NCI-H2227 (cell line): Measurements from ENCODE around the gene TNNI2.
A peak's percentile ranks its signal among the peaks of the same experiment; 100 is the strongest.

Experiments used
- DNase-seq: peaks from one replicate; lab custom pipeline; 2025; ENCODE audit not compliant: unreplicated experiment; lab: John Stamatoyannopoulos, UW

TNNI2 gene

DNA sequence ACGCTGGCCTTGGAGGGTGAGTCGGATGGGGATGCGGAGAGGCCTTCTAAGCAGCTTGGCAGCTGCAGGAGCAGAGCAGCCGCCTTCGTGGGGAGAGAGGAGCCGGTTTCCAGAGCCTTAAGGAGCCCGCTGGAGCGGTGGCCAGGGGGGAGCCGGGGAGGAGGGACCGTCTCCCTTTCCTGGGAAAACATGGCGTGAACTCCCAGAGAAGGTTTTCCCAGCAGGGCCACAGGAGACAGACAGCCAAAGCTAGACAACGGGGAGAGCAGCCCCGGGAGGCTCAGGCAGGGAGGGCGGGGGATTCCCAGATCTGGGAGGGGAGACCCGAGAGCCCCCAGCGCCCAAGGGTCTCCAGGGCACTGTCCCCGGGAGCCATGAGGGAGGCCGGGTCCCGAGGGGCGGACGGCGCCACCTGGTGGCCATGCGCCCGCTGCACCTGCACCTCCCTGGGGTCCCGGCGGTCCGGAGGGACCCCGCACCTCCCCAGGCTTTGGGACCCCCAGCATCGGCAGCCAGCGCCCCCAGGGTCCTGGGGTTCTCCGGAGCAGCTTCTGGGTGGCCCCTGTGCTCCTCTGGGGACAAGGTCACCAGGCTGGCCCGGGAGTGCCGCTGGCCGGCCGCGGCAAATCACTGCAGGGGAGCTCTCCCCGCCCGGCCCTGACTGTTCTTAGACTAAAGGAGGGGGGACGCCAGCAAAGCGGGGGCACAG lies 6.4 kb upstream of the TNNI2 start:
- DNase-seq: peak; percentile 73

DNA sequence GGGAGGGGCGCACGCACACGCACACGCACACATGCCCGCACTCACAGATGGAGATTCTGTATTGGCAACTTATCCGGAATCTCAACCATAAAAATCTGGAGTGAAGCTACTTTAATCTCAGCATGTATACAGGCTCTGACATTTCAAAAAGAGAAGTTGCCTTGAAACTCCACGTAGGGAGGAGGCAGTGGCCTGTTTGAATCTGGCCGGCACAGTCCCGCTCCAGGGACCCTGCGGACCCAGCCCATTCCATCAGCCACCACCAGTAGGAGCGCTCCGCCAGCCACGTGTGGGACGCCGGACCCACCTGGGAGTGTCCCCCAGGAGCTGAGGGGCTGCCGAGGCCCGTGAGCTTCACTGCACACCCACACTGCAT lies 5.9 kb upstream of the TNNI2 start:
- DNase-seq: no peak

GRCh38 chr11:1834062-1834610 lies 4.6 kb upstream of the TNNI2 start:
- DNase-seq: no peak

DNA sequence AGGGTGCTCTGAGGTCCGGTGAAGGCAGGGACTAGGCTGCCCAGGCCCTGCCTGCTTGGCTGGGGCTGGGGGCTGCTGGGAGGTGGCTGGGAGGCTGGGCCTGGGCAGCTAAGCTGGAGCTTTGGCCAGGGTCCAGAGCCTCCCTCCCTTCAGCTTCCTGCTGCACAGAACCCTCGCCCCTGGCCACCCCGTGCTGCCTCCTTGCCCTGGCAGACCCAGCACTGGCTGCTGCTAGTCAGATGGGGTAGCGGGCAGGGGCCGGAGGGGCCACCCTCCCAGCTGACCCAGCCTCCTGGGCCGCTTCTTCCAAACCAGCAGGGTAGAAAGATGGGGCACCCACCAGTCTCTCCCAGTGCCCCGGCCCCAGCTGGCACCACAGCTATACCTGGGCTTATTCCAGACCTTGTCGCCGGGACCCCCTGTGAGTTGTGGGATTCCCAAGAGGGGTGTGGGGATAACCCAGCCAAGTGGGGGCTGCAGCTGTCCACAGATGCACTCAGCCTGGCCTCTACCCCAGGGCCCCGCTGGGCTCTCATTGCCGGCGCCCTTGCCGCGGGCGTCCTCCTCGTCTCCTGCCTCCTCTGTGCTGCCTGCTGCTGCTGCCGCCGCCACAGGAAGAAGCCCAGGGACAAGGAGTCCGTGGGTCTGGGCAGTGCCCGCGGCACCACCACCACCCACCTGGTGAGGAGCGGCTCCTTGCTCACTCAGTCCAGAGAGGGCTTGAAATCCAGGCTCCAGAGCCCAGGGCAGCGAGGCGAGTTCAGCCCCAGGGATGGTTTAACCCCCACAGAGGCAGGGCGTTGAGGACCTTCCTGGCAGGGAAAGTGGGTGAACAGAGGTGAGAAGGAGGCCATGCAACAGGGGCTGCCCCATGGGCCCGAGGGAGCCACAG lies 3.8 kb upstream of the TNNI2 start, which contains the start of gene SYT8:
TSS of gene SYT8 (plus strand) at position 212 of the 892 bp plus-strand sequence. CDS start at position 328, 116 bp downstream.
- no peak for DNase-seq

DNA sequence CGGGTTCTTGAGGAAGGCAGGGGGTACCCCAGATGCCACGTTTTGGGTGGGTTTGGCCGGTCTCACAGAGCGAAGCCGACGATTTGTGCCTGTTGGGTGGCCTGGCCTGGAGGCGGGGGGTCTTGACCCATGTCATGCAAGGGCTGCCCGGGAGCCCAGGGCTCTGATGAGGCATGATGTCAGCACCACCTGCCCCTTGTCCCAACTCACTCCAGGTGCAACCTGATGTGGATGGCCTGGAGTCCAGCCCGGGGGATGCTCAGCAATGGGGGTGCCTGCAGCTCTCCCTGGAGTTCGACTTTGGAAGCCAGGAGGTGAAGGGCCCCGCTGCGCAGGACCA lies 3.1 kb upstream of the TNNI2 start:
- no peak for DNase-seq

DNA sequence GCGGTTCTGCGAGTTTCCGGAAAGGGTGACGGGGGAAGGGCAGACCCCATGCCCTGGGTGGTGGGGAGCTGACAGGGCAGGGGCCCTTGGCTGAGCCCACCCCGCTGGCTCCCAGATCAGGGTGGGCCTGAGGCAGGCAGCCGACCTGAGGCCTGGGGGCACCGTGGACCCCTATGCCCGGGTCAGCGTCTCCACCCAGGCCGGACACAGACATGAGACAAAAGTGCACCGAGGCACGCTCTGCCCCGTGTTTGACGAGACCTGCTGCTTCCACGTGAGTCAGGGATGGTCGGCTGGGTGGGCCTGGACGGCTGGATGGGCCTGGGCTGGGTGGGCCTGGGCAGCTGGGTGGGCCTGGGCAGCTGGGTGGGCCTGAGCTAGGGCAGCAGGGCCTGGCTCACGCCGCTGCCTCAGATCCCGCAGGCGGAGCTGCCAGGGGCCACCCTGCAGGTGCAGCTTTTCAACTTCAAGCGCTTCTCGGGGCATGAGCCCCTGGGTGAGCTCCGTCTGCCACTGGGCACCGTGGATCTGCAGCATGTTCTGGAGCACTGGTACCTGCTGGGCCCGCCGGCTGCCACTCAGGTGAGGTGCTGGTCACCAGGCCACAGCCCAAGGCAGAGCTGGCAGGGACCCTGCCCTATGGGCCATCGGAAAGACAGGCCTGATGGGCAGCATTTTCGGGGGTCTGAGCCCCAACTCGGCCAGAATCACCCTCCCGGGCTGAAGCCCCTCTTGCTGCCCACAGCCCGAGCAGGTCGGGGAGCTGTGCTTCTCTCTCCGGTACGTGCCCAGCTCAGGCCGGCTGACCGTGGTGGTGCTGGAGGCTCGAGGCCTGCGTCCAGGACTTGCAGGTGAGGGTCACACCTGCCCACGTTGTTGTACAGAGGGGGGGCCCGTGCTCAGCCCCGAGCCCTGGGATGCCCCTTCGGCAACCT lies 2.5 kb upstream of the TNNI2 start:
- no peak for DNase-seq

DNA sequence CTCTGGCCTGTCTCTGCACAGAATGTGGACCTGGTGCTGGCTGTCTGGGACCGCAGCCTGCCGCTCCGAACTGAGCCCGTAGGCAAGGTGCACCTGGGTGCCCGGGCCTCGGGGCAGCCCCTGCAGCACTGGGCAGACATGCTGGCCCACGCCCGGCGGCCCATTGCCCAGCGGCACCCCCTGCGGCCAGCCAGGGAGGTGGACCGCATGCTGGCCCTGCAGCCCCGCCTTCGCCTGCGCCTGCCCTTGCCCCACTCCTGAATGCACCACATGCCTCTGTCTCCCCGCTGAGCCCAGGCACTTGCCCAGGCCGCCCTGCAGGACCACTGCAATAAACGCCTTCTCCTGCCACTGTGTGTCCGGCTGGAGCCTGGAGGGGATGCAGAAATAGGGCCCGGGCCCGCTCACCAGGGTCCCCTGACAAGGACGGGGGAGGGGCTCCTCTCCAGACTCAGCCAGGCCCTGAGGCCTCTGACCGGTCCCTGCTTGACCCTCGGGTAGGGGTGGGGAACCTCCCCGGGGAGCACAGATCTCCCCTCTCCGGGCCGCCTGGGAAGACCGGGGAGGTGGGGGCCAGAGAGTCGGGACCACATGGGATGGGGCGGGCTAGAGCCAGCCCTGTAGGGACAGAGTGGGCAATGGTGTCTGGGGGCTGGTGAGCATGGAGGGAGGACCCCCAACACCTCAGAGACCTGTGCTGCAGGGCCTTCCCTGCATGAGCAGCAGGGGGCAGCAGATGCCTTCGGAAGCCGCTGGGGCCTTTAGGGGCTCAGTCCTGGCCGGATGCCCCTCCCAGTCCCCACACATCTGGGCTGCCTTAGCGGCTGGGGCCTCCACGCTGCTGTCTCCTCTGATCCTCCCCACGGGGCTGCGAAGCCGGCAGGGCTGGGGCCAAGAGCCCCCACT lies 1.4 kb upstream of the TNNI2 start:
- DNase-seq: peak; percentile 81

GRCh38 chr11:1838077-1838425 lies 730 bp upstream of the TNNI2 start:
- no peak for DNase-seq

- DNase-seq: no peak
Observed at GRCh38 chr11:1839204-1839923, 583 bp downstream of the TNNI2 start.

DNA sequence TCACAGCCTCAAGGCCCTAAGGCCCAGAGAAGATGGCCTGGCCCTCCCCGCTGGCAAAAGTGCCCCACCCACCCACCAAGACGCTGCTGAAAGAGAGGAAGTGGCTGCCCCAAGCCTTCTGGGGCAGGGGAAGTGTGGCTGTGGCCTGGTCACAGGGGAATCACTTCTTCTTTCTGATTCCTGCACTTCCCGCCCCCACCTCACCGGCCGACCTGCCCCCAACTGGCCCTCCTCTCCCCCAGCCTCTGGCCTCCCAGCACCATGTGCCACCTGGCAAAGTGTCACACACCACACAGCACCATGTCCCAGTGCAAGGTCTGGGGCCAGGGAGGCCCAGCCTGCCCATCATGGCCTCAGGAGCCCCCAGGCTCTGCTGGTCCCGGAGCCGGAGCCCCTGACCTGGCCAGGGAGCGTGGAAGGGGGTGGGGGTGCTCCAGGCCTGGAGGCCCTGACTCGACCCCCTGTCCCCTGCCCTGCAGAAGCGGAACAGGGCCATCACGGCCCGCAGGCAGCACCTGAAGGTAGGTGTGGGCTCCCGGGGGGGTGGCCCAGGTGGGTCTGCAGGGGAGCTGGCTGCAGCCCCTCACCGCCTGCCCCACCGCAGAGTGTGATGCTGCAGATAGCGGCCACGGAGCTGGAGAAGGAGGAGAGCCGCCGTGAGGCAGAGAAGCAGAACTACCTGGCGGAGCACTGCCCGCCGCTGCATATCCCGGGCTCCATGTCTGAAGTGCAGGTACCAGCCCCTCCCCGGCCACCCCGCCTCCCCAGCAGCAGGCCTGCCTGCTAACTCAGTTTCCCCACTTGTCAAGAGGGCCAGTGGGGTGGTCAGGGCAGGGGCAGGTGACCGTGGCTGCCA lies 1.4 kb downstream of the TNNI2 start:
- no peak for DNase-seq

- no peak for DNase-seq
Observed at GRCh38 chr11:1840780-1841480, 2.1 kb downstream of the TNNI2 start.

DNA sequence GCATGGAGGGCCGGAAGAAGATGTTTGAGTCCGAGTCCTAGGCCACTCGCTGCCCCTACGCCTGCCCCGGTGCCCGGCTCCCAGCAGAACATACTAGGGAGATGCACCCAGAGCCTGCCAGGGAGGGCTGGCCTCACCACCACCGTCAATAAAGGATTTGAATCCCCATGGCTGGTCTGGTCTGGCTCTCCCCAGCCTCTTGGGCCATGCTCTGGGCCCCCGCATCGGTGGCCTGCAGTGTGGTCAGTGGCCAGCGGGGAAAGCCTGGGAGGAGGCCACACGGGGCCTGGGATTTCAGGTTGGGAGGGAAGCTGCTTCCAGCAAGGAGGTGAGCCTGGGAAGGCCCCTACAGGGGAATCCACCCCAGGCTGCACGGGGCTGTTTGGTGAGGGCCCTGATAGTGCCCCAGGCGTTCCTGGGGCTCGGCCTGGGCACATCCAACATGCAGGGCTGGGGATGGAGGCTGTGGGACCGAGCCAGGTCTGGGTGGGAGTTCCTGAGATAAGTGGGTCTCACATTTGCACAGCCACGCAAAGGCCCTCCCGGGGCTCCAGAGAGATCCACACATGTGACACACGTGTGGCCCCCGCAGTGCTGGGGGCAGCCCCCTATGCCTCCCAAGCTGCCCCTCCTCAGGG lies 2.8 kb downstream of the TNNI2 start:
- DNase-seq: no peak

GRCh38 chr11:1842149-1843097 lies 3.6 kb downstream of the TNNI2 start:
- DNase-seq: no peak

DNA sequence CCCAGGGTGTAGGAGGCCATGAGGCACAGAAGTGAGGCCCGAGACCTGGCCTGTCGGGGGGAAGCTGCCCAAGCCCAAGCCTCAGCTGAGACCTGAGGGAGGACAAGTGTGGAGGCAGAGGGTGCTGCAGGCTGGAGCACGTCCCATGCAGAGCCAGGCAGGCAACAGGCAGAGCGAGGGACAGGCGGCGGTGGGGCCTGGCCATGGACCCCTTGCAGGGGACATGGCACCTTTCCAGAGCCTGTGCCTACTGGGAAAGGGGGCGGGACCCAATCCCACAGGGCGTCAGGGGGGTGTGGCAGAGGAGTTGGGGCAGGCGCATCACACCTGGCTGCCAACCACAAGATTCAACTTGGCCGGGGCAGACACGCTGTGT lies 4.3 kb downstream of the TNNI2 start:
- no peak for DNase-seq

GRCh38 chr11:1843796-1844195 lies 5.0 kb downstream of the TNNI2 start:
- DNase-seq: no peak
